ENCODE results near the gene SOCS1.
"Not testable (repeated sequence)": the region's sequence is repeated elsewhere in the genome, so short reads cannot be mapped to it uniquely, and the experiment has no call there.

SOCS1 gene

GRCh38 chr16:11255737-11256660, at the start of gene SOCS1:
Gene SOCS1 (minus strand): TSS chr16:11256204. CDS start chr16:11255478, 726 bp downstream.
- DNase-seq (ENCODE audit: low read depth in 2 of 2), result peak; percentile 81 to 85

- no peak for DNase-seq (ENCODE audit: low read depth in 2 of 2)
These were observed 47.6 kb upstream of the SOCS1 start for GRCh38 chr16:11303405-11304138.

- no peak for DNase-seq (ENCODE audit: low read depth in 2 of 2)
These were observed 47.0 kb upstream of the SOCS1 start for GRCh38 chr16:11302977-11303376.

- no peak for DNase-seq (ENCODE audit: low read depth in 2 of 2)
These were observed 45.9 kb upstream of the SOCS1 start for GRCh38 chr16:11301645-11302501.

- no peak for DNase-seq (ENCODE audit: low read depth in 2 of 2)
These were observed 44.5 kb upstream of the SOCS1 start for GRCh38 chr16:11300560-11300892.

- DNase-seq (ENCODE audit: low read depth in 2 of 2), result no peak
These were observed 44.0 kb upstream of the SOCS1 start for GRCh38 chr16:11299865-11300559.

GRCh38 chr16:11298950-11299547, 43.0 kb upstream of the SOCS1 start:
- DNase-seq (ENCODE audit: low read depth in 2 of 2), result not testable (repeated sequence)

GRCh38 chr16:11298143-11298900, 42.3 kb upstream of the SOCS1 start:
- no peak for DNase-seq (ENCODE audit: low read depth in 2 of 2)

GRCh38 chr16:11297492-11298142, 41.6 kb upstream of the SOCS1 start:
- DNase-seq (ENCODE audit: low read depth in 2 of 2), result peak; percentile 22 to 28

- DNase-seq (ENCODE audit: low read depth in 2 of 2), result no peak
These were observed 40.9 kb upstream of the SOCS1 start for GRCh38 chr16:11296706-11297491.

GRCh38 chr16:11296351-11296705, 40.3 kb upstream of the SOCS1 start:
- DNase-seq (ENCODE audit: low read depth in 2 of 2), result no peak

GRCh38 chr16:11295672-11296071, 39.7 kb upstream of the SOCS1 start:
- DNase-seq (ENCODE audit: low read depth in 2 of 2), result no peak

- DNase-seq (ENCODE audit: low read depth in 2 of 2), result no peak
These were observed 36.2 kb upstream of the SOCS1 start for GRCh38 chr16:11292076-11292748.

GRCh38 chr16:11291091-11291703, 35.2 kb upstream of the SOCS1 start:
- no peak for DNase-seq (ENCODE audit: low read depth in 2 of 2)

- DNase-seq (ENCODE audit: low read depth in 2 of 2), result no peak
These were observed 34.3 kb upstream of the SOCS1 start for GRCh38 chr16:11290102-11290893.

GRCh38 chr16:11289696-11290095, 33.7 kb upstream of the SOCS1 start:
- not testable (repeated sequence) for DNase-seq (ENCODE audit: low read depth in 2 of 2)

GRCh38 chr16:11289202-11289601, 33.2 kb upstream of the SOCS1 start:
- DNase-seq (ENCODE audit: low read depth in 2 of 2), result no peak

All from stimulated activated CD4-positive, alpha-beta T cell treated with anti-CD3 and anti-CD28 coated beads, Interleukin-1b, Interleukin-23, amount 100 ng/mL, for 1 hour (primary cell).